GM21723 (cell line): ENCODE results near the gene RACGAP1.

Experiments used
- ATAC-seq: cut with Tn5 transposase; IDR thresholded peaks from one replicate; pipeline ENCODE4 v1.9.1; 2021; ENCODE audit warnings: mild to moderate bottlenecking, moderate library complexity; ENCODE audit not compliant: unreplicated experiment

RACGAP1 gene

GRCh38 chr12:49972641-49973360, 52.5 kb downstream of the RACGAP1 start, which contains the start of gene AQP6:
Gene AQP6, plus strand, starts transcription at chr12:49972947. Its CDS starts 227 bp downstream, at chr12:49973174.
- no peak for ATAC-seq

- ATAC-seq = no peak
Observed at GRCh38 chr12:49972129-49972528, 53.2 kb downstream of the RACGAP1 start.

- ATAC-seq = no peak
Observed at GRCh38 chr12:49971141-49971540, 54.2 kb downstream of the RACGAP1 start.

GRCh38 chr12:49970658-49971057, 54.6 kb downstream of the RACGAP1 start:
- no peak for ATAC-seq

GRCh38 chr12:49969651-49970429, 55.5 kb downstream of the RACGAP1 start:
- ATAC-seq = no peak

GRCh38 chr12:49969027-49969426, 56.3 kb downstream of the RACGAP1 start:
- no peak for ATAC-seq

- ATAC-seq = no peak
Observed at GRCh38 chr12:49968471-49968870, 56.8 kb downstream of the RACGAP1 start.

GRCh38 chr12:49967777-49968250, 57.5 kb downstream of the RACGAP1 start:
- no peak for ATAC-seq

GRCh38 chr12:49967042-49967776, 58.1 kb downstream of the RACGAP1 start:
- peak; percentile 86 for ATAC-seq

- ATAC-seq = no peak
Observed at GRCh38 chr12:49966511-49967041, 58.7 kb downstream of the RACGAP1 start.

GRCh38 chr12:49965836-49966235, 59.5 kb downstream of the RACGAP1 start:
- ATAC-seq = no peak

- no peak for ATAC-seq
Observed at GRCh38 chr12:49964849-49965624, 60.3 kb downstream of the RACGAP1 start.

- no peak for ATAC-seq
Observed at GRCh38 chr12:49963976-49964815, 61.1 kb downstream of the RACGAP1 start.

- no peak for ATAC-seq
Observed at GRCh38 chr12:49962861-49963765, 62.2 kb downstream of the RACGAP1 start.

- ATAC-seq = no peak
Observed at GRCh38 chr12:49961993-49962764, 63.1 kb downstream of the RACGAP1 start.

GRCh38 chr12:49961111-49961922, 64.0 kb downstream of the RACGAP1 start, which contains the start of gene AQP5:
Gene AQP5, plus strand, starts transcription at chr12:49961872. Its CDS starts 146 bp downstream, at chr12:49962018.
- ATAC-seq = no peak
